Right renal pelvis (tissue), 4 donors: ENCODE data around the gene TMEM198. TPM values are rescaled to one million over a fixed set of nuclear protein-coding genes. Genes with fewer than 3 reads are reported as not detected.

Source experiments
- DNase-seq, 4 donors: peaks; one replicate each; pipeline ENCODE4 v3.0.0-alpha.2; 2013; ENCODE audit warnings: low read depth in 4 of 4, low spot score in 3 of 4, missing footprints in 1 of 4
- polyA plus RNA-seq, 4 donors: library from polyadenylated mRNA; unstranded; fragments of 120-200 nt; gene quantifications; one replicate each; pipeline ENCODE4 v1.2.1, GENCODE V29; 2013; ENCODE audit not compliant: insufficient read length in 4 of 4

TMEM198 gene
- polyA plus RNA-seq, 4 donors, result 2.0 to 4.0 (median 2.8) TPM

DNA sequence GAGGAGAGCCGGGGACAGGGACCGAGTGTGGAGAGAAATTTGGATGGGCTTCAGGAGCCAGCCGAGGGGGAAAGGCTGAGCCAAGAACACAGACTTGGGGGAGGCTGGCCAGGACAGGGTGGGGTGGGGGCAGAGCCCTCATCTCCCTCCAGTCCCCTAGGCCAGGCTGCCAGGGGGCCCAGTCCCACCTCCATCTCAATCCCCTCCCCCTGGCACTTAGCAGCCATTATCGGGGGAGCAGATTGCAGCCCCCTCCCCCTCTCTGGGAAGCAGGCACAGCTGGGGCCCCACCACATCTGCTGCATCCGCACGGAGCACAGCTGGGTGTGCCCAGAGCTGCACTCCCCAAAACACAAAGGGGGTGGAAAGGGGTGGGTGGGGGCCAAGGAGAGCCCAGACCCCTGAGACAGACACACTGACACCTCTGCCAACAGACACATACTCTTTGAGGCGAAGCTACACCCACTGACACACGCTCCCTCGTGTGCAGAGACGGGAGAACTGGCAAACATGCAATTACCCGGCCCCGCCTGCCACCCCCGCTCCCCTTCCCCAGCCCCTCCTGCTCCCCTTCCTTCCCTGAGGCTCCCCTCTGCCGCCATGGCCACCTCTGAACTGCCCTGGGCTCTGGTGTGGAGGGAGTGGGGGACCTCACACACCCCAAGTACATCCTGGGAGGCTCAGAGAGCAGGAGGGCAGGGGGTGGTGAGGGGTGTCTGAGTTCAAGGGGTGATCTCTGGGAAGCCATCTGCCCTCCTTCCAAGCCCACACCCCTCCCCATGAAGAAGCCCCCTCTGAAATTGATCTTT lies 34.7 kb upstream of the TMEM198 start:
- DNase-seq, result no peak

DNA sequence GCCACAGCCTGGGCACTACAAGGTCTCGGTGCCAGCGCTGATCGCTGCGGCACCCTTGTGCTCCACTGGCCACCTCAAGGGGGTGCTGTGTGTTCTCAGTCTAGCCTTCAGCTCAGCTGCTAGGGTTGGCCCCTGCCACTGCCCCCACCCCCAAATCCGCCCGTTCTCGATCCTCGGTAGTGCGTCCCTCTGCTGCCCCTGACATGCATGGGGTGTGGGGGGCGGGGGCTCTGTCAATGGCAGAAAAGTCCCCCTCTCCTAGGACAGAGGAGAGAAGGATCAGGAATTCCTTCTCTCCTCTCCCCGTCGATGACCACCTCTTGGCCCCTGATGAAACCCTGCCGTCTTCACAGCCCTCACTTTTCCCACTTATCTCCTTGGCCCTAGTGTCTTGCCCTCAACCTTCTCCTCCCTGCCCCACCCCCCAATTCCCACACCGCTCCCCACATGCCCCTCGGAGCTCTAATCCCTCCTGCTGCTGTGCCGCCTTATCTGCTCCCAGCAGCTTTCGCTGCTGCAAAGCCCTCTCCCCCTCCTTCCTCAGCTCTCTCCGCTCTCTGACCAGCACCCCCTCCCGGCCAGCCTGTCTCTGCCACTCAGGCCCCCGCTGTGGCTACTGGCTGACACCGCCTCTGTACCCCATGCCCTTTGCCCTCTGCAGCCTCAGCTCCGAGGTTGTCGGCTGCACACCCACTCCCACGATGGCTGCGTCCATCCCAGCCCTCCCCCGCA lies 33.9 kb upstream of the TMEM198 start:
- DNase-seq, result no peak

DNA sequence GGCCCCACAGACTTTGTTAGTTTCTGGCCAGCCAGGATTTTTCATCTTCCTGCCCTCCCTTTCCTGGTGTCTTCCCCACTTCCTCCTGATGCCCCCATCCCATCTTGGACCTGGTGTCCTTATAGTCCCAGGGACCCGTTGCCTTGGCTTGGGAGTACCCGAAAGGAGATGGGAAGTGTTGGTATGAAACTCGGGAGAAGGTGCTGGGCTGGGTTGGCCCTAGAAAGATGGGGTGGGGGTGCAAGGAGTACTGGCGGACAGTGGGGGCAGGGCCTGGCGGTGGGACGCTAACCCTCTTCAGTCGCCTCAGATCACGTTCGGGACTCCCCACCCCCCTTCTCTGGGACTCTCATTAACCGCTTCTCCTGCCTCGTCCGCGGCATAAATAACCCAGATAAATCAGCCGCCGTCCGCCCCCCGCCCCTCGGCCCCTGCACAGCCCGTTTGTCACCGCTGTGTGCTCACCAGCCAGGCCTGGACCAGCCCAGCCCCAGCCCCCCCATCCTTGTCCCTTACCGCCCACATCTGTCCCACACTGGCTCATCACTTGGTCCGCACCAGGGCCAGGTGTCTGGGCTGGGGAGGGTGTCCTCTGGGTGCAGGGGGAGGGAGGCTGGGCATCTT lies 33.2 kb upstream of the TMEM198 start:
- no peak for DNase-seq

DNA sequence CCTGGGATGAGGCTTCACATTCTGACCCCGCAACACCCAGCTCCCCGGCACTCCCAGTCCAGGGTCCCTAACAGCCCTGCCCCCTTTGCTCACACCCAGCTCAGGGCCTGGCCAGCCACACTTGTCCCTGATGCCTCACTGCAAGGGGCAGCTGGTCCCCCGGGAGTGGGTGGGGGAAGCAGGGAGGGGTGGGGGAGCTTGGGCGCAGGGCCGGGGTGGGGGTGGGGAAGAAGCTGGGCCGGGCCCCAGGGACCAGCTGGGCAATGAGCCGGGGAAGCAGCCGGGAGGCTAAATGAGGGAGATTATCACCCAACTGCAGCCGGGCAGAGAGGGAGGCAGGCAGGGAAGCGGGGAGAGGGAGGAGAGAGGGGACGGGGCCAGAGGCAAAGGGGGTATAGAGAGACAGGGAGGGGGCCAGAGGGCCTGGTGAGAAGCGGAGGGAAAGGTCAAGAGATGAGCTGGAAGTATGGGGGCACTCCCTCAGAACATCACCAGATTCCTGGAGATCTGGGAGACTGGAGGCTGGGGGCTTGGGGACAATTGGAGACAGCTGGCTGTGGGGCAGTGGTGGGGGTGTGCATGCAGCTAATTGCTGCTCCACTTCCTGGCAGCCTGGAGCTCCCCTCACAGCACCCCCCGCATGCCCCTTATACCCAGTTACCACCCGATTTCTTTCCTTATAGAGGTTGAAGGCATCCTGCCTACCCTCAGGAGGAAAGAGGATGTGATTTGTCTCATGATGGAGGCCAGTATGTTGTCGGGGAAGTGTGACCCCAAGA lies 32.1 kb upstream of the TMEM198 start:
- DNase-seq, result no peak

DNA sequence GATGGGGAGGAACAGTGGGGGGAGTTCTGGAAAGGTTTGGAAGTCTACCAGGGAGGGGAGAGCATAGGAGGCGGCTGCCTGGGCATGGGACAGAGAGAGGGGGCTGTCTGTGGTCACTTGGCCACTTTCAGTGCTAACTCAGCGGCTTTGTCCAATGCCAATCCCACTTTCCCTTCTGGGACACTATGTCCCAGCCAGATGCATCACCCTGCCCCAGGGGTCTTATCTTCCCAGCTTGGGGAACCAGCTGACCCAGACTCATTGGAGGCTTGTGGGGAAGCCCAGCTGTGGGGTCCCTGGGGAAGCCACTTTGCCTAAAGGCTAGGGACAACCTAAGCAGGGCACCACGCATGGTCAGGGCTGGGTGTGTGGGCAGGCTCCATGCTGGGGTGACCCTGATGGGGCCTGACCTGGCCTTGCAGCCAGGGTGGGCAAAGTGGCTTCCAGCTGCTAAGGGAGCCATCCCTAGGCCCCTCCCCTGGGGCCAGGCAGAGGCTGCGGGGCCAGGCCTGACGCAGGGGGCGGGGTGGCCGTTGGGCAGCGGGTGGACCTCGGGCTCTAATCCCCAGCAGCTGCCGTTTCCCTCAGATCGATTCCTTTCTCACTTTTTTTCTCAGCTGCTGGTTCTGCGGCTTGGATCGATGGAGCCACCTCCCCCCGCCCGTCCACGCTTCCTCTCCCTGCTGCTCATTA lies 31.2 kb upstream of the TMEM198 start:
- no peak for DNase-seq

DNA sequence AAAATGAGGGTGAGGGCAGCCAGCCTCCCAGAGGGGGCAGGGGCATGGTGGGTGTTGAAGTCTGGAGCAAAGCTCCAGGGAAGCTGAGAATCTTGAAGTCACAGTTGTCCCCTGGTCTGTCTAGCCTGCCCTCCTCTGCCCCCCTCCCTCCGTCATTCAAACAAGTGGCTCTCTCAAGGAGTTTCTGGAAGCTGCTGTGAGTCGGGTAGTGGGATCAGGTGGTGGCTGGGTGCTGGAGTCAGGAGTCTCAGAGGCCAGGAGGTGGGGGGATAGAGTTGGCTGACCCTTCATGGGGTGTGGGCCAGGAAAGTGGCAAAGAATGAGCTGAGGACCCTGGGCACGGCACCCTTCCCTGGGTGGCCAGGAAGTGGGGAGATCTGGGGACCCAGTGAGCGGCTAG lies 30.0 kb upstream of the TMEM198 start:
- DNase-seq, result no peak

DNA sequence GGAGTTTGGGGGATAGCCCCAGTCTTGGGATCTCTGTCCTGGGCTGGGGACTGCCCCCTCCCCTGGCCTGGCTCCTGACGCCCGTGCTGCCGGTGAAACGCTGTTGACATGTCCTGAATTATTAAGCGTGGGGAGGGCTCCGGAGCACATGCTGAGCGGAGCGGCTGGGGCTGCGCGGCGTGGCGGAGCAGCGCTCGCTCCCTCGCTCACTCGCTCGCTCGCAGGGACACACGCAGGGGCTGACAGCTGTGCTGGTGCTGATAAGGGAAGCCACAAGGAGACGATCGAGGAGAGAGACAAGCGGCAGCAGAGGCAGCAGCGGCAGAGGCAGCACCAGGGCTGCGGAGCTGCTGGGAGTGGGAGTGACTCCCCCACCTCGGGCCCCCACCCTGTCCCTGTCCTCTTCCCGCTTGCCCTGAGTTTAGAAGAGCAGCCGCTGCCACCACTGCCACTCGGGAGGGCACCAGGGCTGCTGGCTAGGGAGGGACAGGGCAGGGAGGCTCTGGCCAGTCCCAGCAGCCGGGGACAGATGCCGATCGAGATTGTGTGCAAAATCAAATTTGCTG lies 29.5 kb upstream of the TMEM198 start, which contains the start of gene ASIC4:
Gene ASIC4, plus strand, starts transcription at position 287 of the 566 bp plus-strand sequence. Its CDS starts 243 bp downstream, at position 530.
- no peak for DNase-seq

DNA sequence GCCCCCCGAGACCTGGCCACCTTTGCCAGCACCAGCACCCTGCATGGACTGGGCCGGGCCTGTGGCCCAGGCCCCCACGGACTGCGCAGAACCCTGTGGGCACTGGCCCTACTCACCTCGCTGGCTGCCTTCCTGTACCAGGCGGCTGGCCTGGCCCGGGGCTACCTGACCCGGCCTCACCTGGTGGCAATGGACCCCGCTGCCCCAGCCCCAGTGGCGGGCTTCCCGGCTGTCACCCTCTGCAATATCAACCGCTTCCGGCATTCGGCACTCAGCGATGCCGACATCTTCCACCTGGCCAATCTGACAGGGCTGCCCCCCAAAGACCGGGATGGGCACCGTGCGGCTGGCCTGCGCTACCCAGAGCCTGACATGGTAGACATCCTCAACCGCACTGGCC lies 29.0 kb upstream of the TMEM198 start:
- DNase-seq, result no peak

DNA sequence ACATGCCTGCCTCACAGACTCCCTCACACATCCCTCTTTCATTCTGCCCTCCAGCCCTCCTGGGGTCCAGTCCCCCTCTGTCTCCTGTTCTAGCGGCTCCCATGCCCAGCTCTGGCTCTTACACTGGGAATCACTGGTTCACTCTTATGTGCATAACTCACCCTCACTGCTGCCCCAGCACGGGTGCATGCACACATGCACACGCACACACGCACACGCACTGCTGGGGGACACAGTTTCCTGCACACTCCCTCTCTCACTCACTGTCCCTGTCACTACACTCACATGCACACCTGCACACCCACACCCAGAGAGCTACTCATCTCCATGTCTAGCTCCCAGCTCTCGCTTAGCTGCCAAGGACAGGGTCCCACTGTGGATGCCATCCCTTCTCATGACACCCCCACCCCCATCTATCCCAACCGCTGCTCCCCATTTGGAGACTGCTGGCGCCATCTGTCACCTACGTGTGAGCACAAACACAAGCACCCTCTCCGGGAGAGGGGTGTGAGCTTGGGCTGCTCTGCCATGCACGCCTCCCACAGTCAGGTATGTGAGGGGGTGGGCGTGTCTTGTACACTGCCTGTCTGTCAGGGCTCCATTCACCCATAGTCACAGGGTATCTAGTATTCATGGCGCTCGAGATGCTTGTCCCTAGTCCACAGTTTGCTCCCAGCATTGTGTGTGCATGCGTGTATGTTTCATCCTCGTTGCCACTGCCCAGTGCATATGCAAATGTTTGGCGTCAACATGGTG lies 27.8 kb upstream of the TMEM198 start:
- no peak for DNase-seq

DNA sequence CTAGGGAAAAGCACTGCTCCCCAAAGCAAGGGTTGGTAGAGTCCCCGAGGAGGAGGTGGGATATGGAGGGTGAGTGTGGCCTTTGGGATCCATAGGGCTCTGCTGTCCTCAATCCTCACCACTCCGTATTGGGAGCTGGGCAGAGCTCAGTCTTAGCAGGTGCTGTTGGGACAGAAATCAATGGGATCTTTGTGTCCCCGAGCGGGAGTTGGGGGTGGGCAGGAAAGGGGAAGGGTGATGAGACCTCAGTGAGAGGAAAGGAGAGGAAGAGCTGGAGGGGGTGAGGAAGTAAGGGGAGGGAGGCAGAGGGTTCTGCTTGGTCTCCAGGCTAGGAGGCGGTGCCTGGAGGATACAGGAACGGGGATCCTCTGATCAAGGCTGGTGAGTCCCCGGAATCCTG lies 26.9 kb upstream of the TMEM198 start:
- no peak for DNase-seq

DNA sequence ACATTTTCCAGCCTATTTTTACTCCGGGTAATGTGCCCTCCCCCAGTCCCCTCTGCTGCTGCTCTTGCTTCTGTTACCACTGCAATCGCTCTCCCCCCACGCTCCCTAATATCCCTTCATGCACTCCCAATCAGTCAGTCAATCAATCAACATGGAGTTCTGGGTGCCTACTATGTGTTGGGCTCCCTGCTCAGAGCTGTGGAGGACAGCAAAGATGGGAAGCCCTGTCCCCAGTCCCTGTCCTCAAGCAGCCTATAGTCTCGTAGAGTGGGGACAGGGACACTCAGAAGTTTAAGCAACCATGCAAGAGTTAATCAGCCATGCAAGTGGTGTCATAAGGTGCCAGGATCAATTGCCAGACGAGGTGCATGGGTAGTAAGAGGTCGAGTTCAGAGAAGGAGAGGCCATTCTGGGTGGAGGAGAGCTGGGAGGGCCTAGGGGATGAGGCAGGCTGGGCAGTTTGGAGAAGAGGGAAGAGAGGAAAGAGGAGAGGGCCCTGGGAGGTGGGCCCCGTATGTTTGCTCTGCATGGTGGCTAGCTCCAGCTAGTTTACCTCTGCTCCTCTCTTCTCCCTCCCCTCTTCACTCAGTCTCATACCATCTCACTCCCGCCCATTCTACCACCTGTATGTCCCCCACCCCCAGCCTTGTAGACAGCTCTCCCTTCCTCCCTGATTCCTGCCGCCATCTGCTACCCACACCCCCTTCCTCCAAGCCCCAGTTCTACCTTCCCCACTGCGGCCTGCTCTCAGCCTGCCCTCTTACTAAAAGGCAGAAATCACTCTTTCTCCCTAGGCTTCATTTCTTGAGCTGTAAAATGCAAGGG lies 25.7 kb upstream of the TMEM198 start:
- no peak for DNase-seq

DNA sequence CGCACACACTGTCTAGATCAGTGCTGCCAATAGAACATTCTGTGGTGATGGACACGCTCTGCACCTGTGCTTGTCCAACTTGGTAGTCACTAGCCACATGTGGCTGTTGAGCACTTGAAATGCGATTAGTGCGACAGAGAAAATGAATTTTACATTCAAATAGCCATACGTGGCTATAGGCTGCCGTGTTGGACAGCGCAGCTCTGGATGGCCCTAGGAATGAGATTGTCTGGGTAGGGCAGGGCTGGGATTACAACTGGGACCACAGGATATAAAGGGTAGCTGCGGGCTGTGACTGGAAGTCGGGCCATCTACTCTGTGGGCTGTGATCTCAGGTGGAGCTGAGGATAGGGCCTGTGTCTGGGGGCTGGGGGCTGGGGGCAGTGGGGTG lies 24.3 kb upstream of the TMEM198 start:
- no peak for DNase-seq

DNA sequence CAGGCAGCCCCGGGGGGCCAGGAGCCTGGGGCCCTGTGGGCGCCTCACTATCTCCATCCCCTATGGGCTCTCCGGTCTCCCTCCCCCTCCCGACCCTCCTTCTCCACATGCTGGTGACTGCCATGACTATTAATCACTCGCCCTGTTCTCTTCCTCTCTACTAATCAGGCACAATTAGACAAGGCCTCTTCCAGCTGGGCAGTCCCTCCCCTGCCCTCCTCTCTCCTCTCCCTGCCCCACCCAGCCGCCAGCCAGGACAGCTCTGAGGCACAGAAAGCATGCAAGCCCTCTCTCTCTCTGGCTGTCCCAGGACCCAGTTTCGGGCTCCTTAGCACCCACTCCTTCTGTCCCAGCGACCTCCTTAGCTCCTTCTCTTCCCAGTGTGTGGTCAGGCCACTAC lies 23.7 kb upstream of the TMEM198 start:
- no peak for DNase-seq

DNA sequence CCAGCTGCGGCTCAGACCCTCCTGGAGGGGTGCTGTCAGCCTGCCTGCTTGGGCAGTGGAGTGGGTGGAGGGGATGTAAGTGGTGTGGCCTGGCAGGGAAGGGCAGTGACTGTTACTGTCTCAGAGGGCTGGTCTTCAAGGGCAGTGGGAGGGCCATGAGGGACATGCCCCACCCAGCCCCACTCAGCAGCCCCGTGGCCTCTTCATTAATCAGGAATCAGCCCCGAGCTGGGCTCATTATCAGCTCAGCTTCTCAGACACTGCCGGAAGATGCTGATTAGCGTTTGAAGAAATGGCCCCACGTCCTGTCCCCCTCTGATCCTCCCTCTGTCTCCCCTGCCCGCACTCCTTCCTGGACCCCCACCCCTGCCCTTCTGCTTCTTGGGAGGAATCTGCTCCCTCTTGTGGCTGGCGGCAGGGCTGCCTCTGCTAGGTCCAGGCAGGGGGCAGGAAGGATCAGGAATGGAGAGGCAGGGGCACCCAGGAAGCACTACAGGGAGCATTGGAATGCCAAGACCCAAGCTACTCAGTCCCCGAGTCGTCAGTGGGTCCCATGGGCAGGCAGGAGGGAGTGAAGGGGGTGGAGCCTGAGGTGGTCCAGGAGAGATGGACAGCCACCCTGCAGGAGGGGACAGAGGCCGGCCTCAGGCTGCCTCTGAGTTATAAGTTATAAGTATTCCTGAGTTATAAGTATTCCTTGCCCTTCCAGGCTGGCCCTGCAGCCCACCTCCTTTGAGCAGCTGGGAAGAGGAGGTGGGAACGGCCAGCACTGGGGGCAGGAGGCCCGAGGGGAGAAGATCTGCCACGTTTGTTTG lies 22.6 kb upstream of the TMEM198 start:
- no peak for DNase-seq

DNA sequence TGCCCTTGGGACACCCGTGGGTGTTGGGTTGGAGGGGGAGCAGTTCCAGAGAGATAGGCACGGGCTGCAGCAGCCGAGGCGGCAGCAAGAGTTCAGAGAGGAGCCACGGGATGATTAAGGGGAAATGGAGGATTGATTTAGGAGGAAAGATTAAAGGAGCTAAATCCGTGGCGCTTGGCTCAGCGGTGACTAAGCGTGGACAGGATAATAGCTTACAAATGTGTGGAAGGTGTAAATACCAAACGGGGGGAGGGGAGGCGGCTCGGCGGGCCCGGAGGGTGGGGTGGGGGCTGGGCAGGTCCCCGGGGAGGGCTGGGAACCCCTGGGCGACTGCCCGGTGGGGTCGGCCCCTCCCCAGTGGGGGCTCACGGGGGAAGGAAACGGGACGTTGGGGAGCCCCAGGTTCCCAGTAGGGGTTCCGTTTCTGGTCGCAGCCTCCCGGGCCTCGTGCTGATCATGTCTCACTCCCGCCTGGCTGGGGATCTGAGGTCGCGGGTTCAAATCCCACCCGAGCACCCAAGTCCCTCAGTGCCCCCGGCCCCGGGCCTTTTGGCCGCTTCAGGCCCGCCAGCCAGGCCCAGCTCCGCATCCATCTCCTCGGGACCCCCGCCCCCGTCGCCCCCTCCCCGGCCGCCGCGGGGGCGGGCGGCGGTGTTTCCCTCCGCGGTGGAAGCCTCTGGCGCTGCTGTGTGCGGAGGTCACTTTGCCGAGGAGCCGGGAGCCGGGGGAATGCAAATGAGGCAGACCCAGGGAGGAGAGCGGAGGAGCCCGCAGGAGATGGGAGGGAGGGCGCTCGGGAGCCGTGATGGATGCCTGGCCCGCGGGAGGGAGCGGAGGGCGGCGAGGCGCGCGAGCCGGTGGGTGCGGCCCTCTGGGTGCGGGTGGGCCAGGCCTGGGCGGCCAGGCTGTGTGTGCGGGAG lies 21.5 kb upstream of the TMEM198 start:
- DNase-seq, result no peak

DNA sequence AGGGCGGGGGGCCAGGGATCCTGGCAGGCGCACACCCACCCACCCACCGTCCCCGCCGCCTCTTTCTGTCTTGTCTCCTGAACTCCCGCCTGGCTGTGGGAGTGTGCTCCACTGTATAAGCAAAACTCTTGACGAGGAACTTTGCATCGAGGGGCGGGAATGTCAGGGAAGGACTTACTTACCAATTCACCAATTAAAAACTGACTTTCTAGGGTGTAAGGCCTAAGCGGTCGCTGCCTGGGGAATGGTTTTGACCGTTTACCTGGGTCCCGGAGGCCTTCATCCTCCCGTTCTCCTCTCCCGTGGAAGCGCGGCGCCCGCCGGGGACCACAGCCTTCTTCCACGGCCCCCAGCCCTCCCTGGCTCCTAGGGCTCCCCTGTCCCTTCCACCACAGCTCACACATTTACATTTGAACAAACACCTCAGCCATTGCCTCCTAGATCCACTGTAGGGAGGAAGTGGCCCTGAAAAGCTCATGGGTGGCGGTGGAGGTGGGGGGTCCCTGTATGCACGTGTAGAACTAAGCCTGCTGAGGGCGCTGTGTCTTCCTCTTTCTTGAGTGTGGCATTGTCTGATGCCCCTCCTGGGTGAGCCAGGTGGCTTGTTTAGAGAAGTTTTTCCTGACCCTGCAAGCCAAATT lies 20.7 kb upstream of the TMEM198 start:
- DNase-seq, result no peak
